Skin of body (tissue), 2 donors: Measurements from ENCODE around the gene CD6. TPM values are rescaled to one million over a fixed set of nuclear protein-coding genes. Genes with fewer than 3 reads are reported as not detected.
"Not testable (repeated sequence)": the region's sequence is repeated elsewhere in the genome, so short reads cannot be mapped to it uniquely, and the experiment has no call there.

Experiments used
- DNase-seq: peaks from one replicate; lab custom pipeline; 2025; lab: John Stamatoyannopoulos, UW
- total RNA-seq: library from RNA; depleted of rRNA; stranded (reverse); fragments of >200 nt; gene quantifications from one replicate; pipeline ENCODE4 v1.2.3, GENCODE V29; 2014

The CD6 gene
- total RNA-seq, 1 donor from 2014 or later = 0.39 TPM

DNA sequence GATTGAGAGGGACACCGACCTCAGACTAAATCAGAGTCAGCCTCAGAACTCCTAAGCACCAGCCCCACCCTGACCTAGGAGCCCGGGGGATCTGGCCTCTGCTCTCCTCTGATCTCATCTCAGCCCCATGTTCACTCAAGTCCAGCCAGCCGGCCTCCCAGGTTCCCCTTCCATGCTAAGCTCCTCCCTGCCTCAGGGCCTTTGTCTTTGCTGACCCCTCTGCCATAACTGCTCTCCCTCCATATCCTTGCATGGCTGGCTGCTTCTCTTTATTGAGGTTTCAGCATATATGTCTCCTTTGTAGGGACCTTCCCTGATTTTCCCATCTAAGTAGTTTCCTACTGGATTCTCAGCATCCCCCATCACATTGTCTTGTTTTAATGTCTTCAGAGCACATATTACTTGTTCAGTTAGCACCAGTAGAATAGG, 18.7 kb upstream of the CD6 start:
- no peak for DNase-seq

DNA sequence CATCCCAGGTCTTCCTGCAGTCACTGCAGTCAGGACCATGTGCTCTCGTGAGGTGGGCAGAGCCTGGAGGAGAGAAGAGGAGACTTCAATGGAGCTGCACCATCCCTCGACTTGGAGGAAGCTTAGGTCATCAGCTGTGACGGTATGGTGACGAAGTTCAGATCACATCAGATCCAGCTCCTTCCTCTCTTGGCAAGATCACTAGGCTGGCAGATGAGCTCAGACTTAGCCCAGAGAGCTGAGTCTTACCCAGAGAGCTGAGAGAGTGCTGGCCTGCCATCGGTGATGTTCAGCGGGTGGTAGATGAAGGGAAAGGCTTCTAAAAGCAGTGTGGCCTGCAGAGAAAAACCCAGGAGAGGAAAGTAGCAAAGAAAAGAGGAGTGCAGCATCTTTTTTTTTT, 17.7 kb upstream of the CD6 start:
- DNase-seq = no peak

DNA sequence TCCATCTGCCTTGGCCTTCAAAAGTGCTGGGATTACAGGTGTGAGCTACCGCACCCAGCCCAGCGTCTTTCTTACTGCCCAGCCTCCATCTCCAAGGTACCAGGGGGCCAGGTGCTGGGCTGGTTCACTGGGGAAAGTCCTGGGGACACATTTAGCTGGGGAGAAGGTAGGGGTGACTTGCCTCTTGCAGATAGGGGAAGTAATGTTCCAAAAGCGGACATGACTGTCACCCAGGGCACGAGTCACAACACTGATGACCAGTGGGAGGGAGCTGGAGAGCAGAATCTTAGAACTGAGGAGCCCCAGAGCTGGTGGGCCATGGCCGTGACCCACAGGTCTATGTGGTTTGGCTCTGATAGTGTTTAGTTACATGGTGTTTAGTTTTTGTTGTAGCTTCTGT, 17.1 kb upstream of the CD6 start:
- no peak for DNase-seq

DNA sequence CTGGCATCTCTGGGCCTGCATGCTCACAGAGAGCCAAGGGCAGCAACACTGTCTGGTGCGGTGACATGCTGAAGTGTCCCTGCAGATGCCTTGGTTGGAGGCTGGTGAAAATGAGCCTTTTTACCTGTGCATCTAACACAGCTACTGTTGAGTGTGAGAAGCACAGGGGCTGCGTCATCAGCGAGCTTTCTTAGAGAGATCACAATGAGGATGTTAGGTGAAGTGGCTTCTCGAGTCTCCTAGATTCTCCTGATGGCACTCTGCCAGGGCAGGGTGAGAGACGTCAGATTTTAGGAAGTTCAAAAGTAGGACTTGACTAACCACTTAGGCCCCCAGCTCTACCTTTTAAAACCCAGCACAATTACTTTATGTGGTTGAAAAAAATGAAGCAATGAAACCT, 15.9 kb upstream of the CD6 start:
- no peak for DNase-seq

DNA sequence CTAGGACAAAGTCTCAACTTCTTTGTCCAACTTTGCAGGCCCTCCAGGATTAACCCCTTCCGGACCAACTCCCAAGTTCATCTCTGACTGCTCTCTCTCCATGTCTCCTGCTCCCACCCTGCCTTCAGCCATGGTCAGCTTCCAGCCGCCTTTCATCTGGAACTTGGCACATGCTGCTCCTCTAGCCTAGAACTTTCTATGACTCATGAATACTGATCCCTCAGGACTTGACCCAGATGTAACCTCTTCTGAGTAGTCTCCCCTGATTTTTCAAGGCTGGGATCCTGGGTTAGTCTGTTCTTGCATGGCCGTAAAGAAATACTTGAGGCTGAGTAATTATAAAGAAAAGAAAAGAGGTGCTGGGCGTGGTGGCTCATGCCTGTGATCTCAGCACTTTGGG, 14.3 kb upstream of the CD6 start:
- DNase-seq = no peak

DNA sequence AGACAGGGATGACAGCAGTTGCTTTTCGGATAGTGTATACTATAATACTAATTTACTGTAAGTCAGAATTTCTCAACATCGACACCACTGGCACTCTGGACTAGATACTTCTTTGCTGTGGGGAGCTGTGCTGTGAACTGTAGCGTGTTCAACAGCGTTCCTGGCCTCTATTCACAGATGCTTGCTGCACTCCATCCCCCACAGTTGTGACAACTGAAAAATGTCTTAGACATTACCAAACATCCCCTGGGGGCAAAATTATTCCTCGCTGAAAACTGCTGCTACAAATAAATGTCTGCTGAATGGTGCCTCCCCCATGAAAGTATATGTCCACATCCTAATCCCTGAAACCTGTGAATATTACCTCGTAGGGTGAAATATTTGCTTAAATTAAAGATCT, 12.0 kb upstream of the CD6 start:
- DNase-seq = peak; percentile 78

DNA sequence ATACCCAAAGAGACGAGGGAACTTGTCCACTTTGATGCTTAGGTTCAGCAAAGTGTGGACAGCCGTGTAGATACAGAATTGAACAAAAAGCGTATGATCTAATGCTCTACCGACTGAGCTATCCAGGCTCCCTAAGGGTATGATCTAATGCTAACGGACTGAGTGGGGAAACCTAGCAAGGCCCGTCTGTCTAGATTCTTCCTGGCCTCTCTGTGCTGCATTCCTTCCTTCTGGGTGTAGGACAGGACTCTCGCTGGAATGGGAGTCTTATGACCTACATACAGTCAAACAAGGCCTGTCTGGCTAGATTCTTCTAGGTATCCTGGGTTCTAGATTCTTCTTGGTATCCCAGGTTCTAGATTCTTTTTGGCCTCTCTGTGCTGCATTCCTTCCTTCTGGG, 11.1 kb upstream of the CD6 start:
- DNase-seq = no peak

DNA sequence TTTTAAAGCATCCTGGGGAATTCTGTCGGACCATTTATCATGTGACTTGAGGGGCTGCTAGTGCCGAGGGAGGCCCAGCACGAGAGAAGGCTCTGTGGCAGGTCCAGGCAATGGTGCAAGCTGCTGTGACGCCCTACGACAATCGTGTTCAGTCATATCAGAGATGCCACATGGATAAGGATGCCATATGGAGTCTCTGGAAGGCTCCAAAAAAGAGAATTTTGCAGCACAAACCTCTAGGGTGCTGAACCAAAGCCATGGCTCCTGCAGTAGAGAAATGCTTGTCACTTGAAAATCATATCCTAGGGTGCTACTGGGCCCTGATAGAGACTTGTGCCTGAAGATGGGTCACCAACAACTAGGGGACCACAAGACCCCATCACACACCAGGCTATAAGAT, 6.7 kb upstream of the CD6 start:
- DNase-seq = no peak

DNA sequence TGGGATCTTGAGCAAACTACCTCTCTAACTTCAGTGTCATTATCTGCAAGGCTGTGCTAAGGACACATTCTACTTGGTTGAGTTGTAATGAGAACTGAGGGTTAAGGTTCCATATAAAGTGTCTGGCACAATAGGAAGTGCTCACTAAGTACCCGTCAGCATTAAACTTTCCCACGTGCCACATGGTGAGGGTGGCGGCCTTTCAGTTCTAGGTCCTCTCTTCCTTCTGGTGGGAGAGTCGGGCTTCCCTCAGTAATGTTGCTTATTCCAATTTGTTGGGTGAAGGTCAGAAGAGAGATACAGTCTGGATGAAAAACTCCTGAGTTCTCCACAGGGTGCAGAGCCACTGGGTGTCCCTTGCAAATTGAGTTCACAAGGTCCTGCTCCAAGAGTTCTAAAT, 4.6 kb upstream of the CD6 start:
- DNase-seq = no peak

DNA sequence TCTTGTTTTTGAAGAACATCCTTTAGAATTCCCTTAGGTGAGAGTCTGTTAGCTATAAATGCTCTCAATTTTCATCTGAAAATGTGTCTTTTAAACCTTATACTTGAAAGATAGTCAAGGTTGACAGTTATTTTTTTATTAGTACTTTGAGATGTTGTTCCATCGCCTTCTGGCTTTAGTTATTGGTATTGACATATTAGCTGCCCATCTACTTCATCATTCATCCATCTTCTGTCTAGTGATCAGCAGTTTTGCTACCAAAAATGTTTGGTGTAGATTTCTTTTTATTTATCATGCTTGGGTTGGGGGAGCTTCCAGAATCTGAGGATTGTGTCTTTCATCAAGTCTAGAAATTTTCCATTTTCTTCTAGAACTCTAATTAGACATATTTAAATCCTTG, 3.3 kb upstream of the CD6 start:
- no peak for DNase-seq

DNA sequence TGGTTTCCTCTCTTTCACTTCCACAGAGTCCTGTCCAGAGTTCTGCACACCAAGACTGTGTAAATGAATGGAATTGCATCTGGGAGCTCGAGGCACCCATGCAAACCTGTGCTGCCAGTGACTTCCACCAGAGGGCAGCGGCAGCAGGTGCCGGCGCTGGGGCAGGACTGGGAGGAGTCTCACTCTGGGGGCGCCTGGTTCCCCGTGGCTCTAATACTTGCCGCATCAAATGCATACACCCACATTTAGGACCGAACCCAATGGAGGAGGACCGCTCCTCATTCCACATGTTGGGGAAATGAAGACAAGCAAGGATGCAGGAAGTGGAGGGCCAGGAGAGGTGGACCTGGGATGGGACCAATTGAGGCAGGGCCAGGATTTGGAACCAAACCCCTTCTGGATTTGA, 1.1 kb upstream of the CD6 start:
- no peak for DNase-seq

DNA sequence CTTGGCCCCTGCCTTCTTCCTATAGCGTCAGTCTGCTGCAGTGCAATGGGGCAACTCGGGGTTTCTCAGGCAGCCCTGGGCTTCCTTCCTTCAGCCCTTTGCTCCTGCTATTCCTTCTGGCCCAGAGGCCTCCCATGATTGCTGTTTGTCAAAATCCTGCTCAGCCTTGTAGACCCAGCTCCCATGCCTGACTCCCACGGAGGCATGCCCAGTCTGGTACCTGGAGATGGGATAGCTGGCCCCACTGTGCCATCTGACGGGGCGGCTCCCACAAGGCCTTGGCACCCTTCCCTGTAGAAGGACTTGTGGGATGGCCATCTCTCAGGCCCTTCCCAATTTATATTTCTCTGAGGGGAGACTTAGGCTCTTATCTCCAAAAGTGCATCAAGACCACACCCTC, 590 bp upstream of the CD6 start:
- DNase-seq = no peak

DNA sequence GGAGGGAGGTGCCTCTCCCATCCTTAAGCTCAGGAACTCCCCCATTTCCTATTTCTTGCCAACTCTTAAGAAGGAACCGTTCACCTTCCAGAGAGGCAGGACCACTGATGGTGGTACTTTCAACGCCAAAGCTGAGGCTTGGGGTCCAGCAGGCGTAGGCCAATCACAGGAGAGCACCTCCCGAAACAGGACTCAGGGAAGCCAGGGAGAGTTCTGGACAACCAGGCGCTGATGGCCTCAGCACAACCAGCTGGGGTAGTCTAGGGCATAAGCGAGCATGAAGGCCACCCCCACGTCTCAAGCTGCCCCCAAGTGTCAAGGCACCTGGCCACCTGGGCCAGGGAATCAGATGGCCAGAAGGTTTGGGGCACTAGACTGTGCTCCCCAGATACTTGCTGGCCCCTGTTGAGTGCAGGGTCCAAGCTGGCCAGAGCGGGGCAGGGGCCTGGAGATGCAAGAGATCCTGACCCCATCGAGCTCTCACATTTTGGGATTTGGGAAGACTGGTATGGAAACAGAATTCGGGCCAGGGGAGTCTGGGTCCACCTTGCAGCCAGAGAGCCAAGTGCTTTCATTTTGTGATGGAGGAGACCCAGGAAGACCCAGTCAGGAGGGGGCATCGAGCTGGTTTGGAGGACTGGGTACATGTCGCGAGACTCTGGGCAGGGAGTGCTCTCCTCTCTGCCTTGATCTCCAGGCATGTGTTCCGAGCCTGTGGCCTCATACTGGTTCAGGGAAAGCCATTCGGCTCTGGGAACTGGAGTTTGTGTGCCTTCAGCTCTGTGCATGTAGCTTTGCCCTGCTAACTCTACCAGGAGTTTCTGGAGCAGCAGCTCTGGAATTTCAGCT, 926 bp downstream of the CD6 start:
- no peak for DNase-seq

DNA sequence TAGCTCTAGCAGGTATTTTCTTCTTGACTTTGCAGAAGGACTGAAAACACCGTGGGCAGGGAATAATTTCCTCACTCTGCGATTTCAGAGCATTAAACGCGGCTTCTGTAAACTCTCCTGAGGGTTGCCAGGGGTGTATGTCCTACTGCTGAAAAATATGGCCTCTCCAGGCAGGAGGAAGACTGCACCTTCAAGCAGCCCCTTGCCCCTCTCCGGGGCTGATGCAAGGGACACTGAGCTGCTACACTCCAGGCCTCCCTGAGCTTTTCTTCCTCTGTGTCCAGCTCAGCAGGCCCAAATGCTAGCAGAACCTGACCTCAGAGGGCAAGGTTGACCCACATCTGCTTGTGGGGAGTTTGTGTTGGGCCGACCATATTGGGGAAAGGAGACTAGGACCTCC, 2.2 kb downstream of the CD6 start:
- no peak for DNase-seq

DNA sequence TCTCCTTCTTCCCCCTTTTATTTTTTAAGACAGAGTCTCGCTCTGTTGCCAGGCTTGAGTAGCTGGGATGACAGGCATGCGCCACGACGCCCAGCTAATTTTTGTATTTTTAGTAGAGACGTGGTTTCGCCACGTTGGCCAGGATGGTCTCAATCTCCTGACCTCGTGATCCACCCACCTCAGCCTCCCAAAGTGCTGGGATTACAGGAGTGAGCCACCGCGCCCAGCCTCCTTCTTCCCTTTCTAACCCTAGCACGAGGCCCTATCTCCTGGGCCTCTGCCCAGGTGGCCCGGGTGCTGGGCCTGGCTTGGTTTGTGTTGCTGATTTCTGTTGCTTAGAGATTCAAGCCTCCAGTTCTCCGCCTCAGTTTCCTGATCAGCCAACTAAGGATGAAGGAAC, 2.8 kb downstream of the CD6 start:
- not testable (repeated sequence) for DNase-seq

DNA sequence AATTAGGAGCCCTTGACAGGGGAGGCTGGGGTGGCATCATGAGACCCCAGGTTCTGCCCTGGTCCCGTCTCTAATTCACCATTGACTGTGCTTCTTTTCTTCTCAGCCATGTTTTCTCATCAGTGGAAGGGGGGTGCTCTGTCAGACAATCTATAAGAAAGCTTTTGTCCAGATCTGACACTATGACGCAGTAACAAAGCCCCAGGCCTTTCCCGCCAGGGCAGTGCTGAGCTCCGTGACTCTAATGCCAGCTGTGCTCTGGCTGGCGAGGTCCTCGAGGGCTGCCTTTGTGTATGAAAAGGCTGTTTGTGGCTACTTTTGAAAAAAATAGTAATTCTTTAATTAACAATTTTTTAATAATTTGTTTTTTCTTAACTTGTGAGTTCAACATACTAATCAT, 3.2 kb downstream of the CD6 start:
- DNase-seq = peak; percentile 7

DNA sequence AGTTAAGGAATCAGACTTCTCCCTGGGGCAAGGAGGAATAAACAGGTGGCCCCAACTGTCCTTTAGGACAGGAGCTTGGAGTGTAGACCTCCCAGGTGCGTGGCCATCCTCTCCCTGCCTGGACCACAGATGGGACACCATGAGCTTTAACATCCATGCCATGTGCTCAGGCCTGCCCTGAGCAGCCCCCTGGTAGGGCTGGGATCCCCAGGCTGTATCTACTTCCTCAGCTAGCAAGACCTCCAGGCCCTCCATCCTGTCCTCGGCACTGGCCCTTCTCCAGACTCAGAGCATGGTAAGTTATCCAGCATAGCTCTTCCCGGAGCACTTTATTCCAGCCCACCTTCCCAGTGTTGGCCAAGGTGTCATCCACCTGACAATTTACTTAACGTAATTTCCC, 5.7 kb downstream of the CD6 start:
- no peak for DNase-seq

DNA sequence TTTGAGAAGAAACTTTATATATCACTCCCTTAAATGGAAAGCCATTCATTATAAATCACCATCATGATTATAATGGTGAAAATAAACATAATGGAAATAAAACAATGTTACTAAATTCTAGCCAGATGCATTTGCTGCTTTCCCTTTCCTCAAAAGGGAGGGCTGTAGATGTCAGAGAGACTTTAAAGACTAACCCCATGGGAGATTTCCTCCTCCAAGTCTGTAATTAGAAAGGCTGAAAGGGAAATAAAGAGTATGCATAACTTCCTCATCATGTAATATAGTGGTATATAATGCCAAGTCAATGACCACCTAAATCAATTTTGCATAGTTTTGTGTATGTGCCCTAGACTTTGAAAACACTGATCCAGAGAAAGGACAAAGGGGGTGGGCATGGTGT, 6.4 kb downstream of the CD6 start:
- DNase-seq = peak; percentile 17

DNA sequence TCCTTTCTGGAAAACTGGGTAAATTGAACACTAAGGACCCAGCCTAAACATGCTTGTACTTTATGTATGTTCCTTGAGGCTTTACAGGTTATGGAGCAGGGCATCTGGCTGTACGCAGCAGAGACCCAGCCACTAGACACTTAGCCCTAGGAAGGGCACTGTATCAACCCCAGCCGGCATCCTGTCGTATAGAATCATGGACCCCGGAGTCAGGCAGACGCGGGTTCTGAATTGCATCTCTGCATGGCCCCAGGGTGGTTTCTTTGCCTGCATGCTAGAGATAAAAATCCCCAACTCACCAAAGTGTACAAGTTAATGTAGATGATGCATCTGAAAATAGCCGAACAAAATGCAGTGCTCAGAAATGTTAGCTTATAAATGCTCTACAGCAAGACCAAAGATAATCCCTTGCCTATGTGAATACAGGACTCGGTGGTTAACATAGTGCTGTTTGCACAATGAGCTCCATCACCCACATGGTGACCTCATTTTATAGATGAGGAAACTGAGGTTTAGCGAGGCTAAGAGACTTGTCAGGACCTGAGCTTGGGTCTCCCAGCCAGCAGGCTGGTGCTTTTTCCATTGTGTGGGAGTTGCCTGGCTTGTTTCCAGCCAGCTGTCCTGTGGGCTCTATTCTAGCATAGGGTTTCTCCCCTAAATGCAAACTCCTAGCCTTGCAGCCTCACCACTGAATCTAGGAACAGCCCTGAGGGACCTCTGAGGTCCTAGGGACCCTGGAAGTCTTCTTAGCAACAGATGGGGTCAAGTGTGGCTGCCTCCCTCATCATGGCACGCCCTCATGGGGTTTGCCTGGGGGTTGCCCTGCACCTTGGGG, 7.3 kb downstream of the CD6 start:
- no peak for DNase-seq

DNA sequence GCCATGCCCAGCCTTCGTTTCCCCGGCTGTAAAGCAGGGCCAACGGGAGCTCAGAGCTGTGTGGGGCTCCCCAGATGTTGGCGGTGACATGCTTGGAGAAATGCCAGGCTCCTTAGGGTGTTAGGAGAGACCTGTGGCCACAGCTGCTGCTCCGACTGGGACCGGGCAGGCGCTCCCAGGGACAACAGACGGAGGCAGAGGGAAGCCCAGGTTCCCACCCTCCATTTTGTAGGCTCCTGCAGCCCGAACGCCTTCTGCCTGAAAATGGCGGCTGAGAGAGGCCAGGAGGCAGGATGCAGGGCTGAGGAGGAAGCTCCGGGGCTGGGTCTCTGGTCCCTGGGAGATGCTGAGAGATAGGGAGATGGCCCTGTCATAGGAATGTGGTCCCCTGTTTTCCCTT, 10.0 kb downstream of the CD6 start:
- DNase-seq = no peak

DNA sequence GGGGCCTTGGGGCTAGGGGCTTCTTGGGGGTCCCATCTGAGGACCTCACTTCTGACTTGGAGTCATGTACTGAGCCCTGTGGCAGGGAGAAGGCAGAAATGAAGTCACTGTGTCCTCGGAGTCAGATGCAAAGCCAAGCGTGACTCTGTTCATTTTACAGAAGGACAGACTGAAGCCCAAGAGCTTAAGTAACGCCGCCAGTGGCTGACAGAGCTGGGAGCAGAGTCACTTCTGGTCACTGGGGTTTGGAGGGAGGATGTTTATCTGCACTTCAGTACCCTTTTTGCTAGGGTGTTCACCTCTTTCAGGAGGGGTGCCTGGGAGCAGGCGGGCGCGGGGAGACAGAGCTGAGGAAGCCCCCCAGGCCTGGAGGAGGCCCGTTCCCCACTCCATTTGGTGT, 10.7 kb downstream of the CD6 start:
- DNase-seq = no peak

DNA sequence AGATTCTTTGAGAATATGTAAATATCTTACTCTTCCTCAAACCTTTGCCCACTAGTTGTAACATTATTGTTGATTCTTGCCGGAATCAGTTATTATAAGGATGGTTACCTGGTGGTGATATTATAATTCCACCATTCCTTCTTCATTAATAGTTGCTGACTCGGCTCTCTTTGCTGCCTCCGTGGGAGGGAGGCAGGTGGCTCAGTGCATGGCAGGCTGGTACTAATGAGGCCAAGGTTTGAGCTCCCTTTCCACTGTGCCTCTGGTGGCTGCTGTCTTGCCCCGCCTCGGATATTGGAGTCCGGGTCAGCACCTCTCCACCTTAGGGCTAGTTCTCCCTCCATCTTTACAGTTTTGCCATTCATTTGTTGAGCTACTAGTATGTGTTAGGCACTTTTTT, 12.7 kb downstream of the CD6 start:
- no peak for DNase-seq

DNA sequence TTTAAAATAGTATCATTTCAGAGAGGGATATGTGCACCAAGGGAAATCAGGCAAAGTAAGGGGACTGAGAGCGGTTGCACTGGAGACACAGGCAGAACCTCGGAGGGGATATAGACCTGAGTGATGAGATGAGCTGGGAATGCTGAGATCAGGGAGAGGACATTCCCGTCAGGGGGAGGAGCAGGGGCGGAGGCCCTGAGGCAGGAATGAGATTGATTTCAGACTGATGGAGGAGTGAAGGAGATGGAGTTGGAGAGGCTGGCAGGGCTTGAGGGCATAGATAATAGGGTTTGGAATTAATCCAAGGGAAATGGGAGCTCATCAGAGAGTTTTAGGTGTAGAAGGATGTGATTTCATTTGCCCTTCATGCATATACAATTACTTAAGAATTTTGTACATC, 13.2 kb downstream of the CD6 start:
- no peak for DNase-seq
